DMS114 treated with DMSO at 0.1 percent for 48 hours (cell line): ENCODE data around the gene PLPP1.

Experiments used
- DNase-seq: peaks from one replicate; lab custom pipeline; 2025; ENCODE audit not compliant: unreplicated experiment; lab: John Stamatoyannopoulos, UW

PLPP1 gene

DNA sequence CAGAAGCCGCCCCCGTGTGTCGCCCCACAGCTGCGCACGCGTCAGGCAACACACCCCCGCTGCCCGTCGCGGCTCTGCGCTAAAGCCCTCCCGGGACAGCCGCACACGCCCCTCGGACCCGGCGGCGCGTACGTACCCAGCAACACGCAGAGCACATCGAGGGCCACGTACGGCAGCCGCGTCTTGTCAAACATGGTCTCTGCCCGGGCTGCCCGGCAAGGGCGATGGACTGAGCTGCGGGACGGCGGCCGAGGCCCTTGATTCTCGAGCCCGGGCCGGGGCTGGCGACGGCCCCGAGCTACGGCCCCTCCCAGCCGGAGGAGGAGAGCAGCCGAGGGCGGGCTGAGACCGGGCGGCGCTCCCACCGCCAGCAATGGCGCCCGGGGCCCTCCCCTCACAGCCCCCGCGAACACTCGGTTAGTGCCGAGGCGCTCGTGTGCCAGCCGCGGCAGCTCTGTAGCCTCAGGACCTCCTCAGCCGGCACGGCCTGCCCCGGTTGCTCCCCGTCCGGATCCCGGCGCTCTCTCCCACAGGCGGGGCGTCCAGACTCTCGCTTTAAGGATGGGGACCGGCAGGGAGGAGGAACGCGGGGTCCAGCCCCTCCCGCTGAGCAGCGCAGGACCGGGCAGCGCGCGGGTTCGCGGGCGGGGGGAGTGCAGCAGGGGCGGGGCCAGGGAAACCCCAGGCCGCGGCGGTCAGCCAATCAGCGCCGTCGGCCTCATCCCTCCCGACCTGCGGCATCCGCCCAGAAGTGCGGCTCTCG lies at the start of gene PLPP1:
PLPP1 (minus strand) TSS at position 529 of the 763 bp plus-strand sequence; CDS start at position 194, 335 bp downstream.
- DNase-seq = peak; percentile 71

DNA sequence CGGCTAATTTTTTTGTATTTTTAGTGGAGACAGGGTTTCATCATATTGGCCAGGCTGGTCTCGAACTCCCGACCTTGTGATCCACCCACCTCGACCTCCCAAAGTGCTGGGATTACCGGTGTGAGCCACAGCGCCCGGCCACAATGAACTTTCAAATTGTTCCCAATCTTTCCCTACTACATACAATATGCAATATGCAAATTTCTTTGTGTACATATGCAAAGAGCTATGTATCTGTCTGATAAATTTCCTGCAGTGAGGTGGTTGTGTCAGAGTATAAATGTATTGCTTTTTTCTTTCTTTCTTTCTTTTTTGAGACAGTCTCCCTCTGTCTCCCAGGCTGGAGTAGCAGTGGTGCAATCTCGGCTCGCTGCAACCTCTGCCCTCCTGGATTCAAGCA lies 48.8 kb upstream of the PLPP1 start:
- DNase-seq = no peak

DNA sequence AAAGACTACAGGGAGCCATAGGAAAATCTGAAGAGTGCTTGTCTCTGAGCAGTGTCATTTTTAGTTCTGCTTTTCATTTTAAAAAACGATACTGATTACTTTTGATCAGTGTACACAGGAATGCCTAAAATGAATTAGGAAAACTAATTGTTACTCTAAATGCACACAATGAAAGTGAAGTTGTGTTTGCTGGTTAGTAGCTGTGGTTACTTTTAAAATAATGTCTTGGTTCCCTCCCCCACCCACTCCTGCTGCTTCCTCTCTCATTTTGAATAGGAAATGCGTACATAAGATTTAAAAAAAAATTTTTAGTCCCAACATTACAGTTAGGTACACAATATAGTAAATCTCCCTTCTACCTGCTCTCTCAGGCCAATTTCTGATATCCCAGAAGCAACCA lies 47.5 kb upstream of the PLPP1 start:
- DNase-seq = no peak

DNA sequence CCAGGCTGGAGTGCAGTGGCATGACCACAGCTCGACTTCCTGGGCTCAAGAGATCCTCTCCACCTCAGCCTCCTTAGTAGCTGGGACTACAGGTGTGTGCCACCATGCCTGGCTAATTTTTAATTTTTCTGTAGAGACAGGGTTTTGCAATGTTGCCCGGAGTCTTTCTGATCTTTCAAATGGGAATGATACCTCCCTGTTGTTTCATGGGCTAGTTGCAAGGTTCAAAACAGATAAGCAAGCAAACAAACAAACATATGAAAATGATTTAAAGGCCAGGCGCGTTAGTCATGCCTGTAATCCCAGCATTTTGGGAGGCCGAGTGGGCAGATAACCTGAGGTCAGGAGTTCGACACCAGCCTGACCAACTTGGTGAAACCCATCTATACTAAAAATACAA lies 45.3 kb upstream of the PLPP1 start:
- no peak for DNase-seq

- no peak for DNase-seq
Observed at GRCh38 chr5:55578771-55579170, 44.0 kb upstream of the PLPP1 start.

DNA sequence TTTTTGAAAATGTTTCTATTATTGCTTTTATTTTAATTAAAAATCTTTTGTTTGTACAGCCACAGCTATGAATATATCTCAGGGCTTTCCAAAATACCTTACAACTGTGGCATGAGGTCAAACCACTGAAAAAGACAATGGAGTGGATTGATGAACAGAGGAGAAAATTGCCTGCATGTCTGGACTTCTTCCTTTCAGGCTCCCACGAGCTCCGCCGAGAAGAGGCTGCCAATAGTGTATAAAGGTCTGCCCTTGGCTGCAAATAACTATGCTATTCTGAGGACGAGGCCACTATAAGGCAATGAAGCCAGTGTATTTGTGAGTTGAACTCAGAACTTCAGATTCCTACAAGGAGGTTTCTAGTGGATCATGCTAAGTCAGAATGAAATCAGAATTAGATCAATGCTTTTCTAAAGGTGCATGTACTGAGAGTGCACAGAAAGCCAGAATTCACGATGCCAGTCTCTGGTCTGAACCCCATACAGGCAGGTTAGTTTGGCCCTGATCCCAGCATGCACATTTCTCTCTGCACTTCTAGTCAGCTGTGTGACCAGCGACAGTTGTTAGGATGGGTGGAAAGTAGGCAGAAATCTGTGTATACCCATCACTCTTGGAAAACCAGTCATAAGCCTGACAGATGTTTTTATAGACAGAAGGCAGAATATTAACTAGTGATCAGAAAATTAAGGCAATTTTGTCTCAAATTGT lies 42.7 kb upstream of the PLPP1 start:
- no peak for DNase-seq

GRCh38 chr5:55576661-55577060 lies 41.9 kb upstream of the PLPP1 start:
- no peak for DNase-seq

GRCh38 chr5:55575815-55576583 lies 41.2 kb upstream of the PLPP1 start:
- no peak for DNase-seq

GRCh38 chr5:55572600-55572999 lies 37.8 kb upstream of the PLPP1 start:
- DNase-seq = no peak

GRCh38 chr5:55572020-55572419 lies 37.3 kb upstream of the PLPP1 start:
- DNase-seq = no peak

DNA sequence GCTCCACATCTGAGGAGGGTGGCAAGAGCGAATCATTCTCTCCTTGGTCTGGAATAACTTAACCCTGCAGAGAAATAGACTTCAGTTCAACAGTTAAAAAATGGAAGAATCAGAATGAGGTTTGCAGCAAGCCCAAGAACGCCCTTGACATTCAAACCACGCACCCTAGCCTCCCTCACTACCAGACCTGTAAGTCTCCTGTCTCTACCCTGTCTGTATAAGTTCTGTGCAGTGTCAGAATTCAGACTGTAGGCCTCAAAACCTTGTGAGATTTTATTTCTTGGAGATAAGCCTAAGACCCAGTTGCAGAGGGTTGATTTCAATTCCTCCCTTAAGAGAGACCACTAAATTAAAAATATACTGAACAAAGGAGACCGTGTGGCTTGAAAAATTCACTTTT lies 35.8 kb upstream of the PLPP1 start:
- no peak for DNase-seq

DNA sequence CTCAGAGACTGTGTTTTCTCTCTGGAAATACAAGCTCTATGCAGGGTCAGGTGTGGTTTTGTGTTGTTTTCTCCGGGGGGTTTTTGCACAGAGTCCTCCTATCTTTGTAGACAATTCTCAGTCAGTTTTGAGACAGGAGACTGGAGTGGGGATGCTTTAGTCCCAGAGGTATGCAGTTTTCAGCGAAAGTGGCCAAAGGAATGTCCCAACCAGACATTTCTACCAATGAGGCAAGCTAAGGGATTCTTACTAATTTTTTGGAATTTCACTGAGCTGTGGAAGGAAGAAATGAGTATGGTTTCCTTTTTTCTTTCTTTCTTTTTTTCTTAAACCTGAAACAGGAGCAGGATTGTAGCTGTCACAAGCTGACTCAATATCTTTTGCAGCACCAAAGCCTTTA lies 35.3 kb upstream of the PLPP1 start:
- DNase-seq = no peak

- no peak for DNase-seq
Observed at GRCh38 chr5:55569513-55569865, 34.7 kb upstream of the PLPP1 start.

GRCh38 chr5:55568654-55569512 lies 34.1 kb upstream of the PLPP1 start:
- DNase-seq = no peak

DNA sequence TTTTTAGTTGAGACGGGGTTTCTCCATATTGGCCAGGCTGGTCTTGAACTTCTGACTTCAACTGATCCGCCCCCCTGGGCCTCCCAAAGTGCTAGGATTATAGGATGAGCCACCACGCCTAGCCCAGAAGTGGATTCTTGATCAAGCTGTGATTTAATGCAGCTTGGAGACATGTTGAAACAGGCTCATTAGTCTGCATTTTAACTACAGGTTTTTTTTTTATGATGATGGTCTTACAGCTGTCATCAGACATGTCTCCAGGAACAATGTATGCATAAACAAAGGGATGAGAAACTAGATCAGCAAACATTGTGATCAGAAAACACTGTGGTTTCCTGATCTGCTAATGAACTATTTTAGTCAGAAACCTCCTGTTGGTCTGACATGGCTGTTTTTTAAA lies 30.0 kb upstream of the PLPP1 start:
- DNase-seq = no peak

- no peak for DNase-seq
Observed at GRCh38 chr5:55558484-55558883, 23.7 kb upstream of the PLPP1 start.

GRCh38 chr5:55557123-55557522 lies 22.4 kb upstream of the PLPP1 start:
- no peak for DNase-seq

GRCh38 chr5:55554585-55555202 lies 19.9 kb upstream of the PLPP1 start:
- no peak for DNase-seq

DNA sequence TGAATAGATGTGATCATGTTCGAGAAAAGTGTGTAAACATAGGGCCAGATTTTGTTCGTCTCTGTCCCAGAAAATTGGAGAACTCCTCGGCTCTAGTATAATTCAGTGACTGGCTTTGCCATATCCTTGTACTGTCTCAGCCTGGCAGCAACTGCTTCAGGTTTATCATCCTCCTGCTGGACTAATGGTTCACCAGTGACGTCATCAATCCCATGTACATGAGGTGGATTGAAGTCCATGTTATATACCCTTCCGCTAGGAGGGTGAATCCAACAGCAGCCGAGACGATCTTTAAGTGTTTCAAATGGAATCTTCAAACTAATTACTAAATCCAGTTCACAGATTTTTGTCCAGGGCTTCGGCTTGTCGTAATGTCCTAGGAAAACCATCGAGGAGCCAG lies 17.1 kb upstream of the PLPP1 start:
- no peak for DNase-seq

DNA sequence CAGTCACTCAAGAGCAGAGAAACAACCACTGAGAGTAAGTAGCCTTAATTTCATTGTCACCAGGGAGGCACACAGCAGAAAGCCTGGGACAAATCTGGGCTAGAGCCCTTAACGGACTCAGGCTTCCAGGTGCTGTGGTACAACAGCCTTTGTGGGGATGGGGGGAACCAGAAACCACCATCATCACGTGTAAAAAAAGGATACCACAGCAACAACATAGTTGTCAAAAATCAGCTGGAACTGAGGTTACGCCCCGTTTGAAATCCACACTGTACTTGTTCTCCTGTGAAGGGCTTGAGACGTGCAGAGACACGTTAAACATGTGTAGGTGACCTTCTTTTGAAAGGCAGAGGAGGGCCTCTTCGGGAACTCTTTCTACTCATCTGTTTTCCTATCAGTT lies 16.6 kb upstream of the PLPP1 start:
- no peak for DNase-seq

- DNase-seq = no peak
Observed at GRCh38 chr5:55547781-55548180, 13.0 kb upstream of the PLPP1 start.
